ENCODE measurements around the gene CBX4.

CBX4 gene

DNA sequence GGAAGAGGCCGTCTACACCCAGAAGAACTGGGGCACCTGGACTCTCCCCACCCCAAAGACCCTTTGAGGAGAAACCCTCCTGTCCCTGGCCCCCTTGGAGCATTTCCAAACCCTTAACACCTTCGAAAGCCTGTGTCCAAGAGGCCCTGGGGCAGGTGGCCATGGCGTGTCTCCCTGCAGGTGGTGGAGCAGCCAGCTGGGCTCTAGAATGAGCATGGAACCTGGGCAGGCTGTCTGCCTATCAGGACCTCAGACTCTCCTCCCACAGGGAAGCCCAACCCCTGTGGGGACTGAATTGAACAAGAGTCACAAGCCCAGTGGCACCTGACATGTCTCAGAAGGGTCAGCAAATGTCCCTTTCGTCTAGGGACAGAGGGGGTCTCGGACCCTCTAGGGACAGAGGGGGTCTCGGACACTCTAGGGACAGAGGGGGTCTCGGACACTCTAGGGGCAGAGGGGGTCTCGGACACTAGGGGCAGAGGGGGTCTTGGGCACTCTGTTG is 8.4 kb downstream of the CBX4 start:
- TF ChIP-seq, protein P1, sequence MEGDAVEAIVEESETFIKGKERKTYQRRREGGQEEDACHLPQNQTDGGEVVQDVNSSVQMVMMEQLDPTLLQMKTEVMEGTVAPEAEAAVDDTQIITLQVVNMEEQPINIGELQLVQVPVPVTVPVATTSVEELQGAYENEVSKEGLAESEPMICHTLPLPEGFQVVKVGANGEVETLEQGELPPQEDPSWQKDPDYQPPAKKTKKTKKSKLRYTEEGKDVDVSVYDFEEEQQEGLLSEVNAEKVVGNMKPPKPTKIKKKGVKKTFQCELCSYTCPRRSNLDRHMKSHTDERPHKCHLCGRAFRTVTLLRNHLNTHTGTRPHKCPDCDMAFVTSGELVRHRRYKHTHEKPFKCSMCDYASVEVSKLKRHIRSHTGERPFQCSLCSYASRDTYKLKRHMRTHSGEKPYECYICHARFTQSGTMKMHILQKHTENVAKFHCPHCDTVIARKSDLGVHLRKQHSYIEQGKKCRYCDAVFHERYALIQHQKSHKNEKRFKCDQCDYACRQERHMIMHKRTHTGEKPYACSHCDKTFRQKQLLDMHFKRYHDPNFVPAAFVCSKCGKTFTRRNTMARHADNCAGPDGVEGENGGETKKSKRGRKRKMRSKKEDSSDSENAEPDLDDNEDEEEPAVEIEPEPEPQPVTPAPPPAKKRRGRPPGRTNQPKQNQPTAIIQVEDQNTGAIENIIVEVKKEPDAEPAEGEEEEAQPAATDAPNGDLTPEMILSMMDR (conservative IDR thresholded peaks at IDR 0.05; ENCODE audit: low read length) = no peak
- no peak for DNase-seq (ENCODE audit: low read depth)
- H3K4me3 ChIP-seq (ENCODE audit: low read length) = no peak overlapping the region

- TF ChIP-seq, protein P1 (conservative IDR thresholded peaks at IDR 0.05; ENCODE audit: low read length) = no peak
- DNase-seq (ENCODE audit: low read depth) = no peak
- H3K4me3 ChIP-seq (ENCODE audit: low read length) = no peak overlapping the region
These were observed 8.9 kb downstream of the CBX4 start for GRCh38 chr17:79830303-79830702.

DNA sequence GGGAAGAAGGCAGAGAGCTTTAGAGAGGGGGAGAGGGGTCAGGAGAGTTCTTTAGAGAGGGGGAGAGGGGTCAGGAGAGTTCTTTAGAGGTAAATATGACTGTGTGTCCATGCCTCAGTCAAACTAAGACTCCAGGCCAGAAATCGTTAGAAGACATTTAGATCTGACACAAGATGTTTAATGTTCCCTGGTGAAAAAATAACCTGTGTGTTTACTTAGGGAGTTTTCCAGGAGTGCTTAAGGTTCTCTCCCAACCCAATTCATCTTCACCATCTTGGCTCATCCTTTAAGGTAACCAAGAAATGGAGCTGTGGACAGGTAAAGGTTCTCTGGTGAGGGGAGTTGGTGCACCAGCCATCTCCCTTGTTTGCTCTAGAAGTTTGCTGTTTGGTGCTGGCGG is 9.8 kb downstream of the CBX4 start:
- no peak overlapping the region for H3K4me3 ChIP-seq (ENCODE audit: low read length)
- TF ChIP-seq, protein P1 (conservative IDR thresholded peaks at IDR 0.05; ENCODE audit: low read length) = no peak
- DNase-seq (ENCODE audit: low read depth) = no peak

GRCh38 chr17:79829004-79829403 is 10.2 kb downstream of the CBX4 start:
- DNase-seq (ENCODE audit: low read depth) = no peak
- H3K4me3 ChIP-seq (ENCODE audit: low read length) = no peak overlapping the region
- TF ChIP-seq, protein P1 (conservative IDR thresholded peaks at IDR 0.05; ENCODE audit: low read length) = no peak

GRCh38 chr17:79826841-79827578 is 12.2 kb downstream of the CBX4 start:
- no peak overlapping the region for H3K4me3 ChIP-seq (ENCODE audit: low read length)
- DNase-seq (ENCODE audit: low read depth) = no peak
- TF ChIP-seq, protein P1 (conservative IDR thresholded peaks at IDR 0.05; ENCODE audit: low read length) = no peak

DNA sequence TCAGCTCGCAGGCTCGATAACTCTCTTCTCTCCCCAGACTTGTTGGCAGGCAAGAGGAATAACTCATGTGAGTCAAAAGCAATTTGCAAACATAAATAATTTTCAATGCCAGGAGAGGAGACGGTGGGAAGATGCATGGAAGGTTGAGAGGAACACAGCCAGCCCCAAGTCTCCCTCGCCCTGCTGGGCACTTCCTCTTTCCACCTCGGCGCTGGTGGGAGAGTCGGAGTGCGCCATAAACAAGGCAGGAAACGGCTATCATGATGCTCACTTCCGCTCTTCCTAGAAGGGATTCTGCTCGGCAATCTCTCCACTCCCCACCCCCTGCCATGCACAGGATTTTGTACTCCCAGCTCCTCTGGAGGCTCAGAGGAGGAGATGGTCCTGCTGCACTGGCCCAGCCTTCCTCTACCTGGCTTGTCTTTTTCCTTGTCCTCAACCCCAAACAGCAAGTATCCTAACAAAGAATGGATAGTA is 13.0 kb downstream of the CBX4 start:
- no peak for DNase-seq (ENCODE audit: low read depth)
- H3K4me3 ChIP-seq (ENCODE audit: low read length) = no peak overlapping the region
- TF ChIP-seq, protein P1 (conservative IDR thresholded peaks at IDR 0.05; ENCODE audit: low read length) = no peak

- TF ChIP-seq, protein P1 (conservative IDR thresholded peaks at IDR 0.05; ENCODE audit: low read length) = no peak
- no peak for DNase-seq (ENCODE audit: low read depth)
- H3K4me3 ChIP-seq (ENCODE audit: low read length) = no peak overlapping the region
These were observed 13.7 kb downstream of the CBX4 start for GRCh38 chr17:79825580-79825921.
